T-helper 1 cell treated with Interleukin-12 subunit alpha and Interleukin-12 subunit beta and Interleukin-4 antibody, amounts not matched to agents 30 ng/mL and 1 ng/mL, for 36 hours (primary cell): ENCODE data around the gene CLDN16. TPM values are rescaled to one million over a fixed set of nuclear protein-coding genes. Genes with fewer than 3 reads are reported as not detected.

Source experiments
- intact Hi-C: fragments of 100-400 bp; cut with micrococcal nuclease; formaldehyde crosslinking; loops from one replicate; pipeline ENCODE4 v1.15.1; 2024
- total RNA-seq: library from RNA; stranded (reverse); gene quantifications from 2 replicates; pipeline ENCODE4 v1.2.3, GENCODE V29; 2022

CLDN16 gene
- total RNA-seq, 1 donor from 2014 or later, result not detected

GRCh38 chr3:190378240-190378891 is 9.6 kb upstream of the CLDN16 start:
- intact Hi-C loops, result no loop called here

- intact Hi-C loops, result no loop called here
These were observed 7.8 kb upstream of the CLDN16 start for GRCh38 chr3:190380184-190380583.

- intact Hi-C loops, result no loop called here
These were observed 6.5 kb upstream of the CLDN16 start for GRCh38 chr3:190381441-190381840.

GRCh38 chr3:190382082-190382481 is 5.9 kb upstream of the CLDN16 start:
- intact Hi-C loops, result no loop called here

GRCh38 chr3:190384309-190384756 is 3.6 kb upstream of the CLDN16 start:
- intact Hi-C loops, result loop anchor here (2.0 kb wide), 1 partner anchor 312 kb away; no protein-coding TSS in a partner anchor

- intact Hi-C loops, result loop anchor here (2.0 kb wide), 1 partner anchor 311 kb away; no protein-coding TSS in a partner anchor
These were observed 2.0 kb upstream of the CLDN16 start for GRCh38 chr3:190385731-190386688.

- intact Hi-C loops, result no loop called here
These were observed 740 bp downstream of the CLDN16 start for GRCh38 chr3:190388703-190389102.

- intact Hi-C loops, result no loop called here
These were observed 8.0 kb downstream of the CLDN16 start for GRCh38 chr3:190396001-190396400.

GRCh38 chr3:190397889-190398288 is 9.9 kb downstream of the CLDN16 start:
- intact Hi-C loops, result no loop called here

GRCh38 chr3:190399677-190400076 is 11.7 kb downstream of the CLDN16 start:
- intact Hi-C loops, result no loop called here

- intact Hi-C loops, result no loop called here
These were observed 14.0 kb downstream of the CLDN16 start for GRCh38 chr3:190401963-190402362.

- intact Hi-C loops, result no loop called here
These were observed 16.8 kb downstream of the CLDN16 start for GRCh38 chr3:190404715-190405114.

- intact Hi-C loops, result no loop called here
These were observed 26.3 kb downstream of the CLDN16 start for GRCh38 chr3:190414297-190414696.

GRCh38 chr3:190424108-190424477 is 36.1 kb downstream of the CLDN16 start:
- intact Hi-C loops, result loop anchor here (1.0 kb wide), 4 partner anchors 199 to 463 kb away; no protein-coding TSS in a partner anchor

- intact Hi-C loops, result loop anchor here (1.0 kb wide), 4 partner anchors 199 to 463 kb away; no protein-coding TSS in a partner anchor
These were observed 36.8 kb downstream of the CLDN16 start for GRCh38 chr3:190424478-190425439.

- intact Hi-C loops, result no loop called here
These were observed 37.9 kb downstream of the CLDN16 start for GRCh38 chr3:190425833-190426232.

- intact Hi-C loops, result no loop called here
These were observed 39.0 kb downstream of the CLDN16 start for GRCh38 chr3:190426806-190427507.

- intact Hi-C loops, result no loop called here
These were observed 41.7 kb downstream of the CLDN16 start for GRCh38 chr3:190429681-190430080.

GRCh38 chr3:190430906-190431305 is 42.9 kb downstream of the CLDN16 start:
- intact Hi-C loops, result no loop called here

GRCh38 chr3:190432216-190432615 is 44.3 kb downstream of the CLDN16 start:
- intact Hi-C loops, result no loop called here
